Osteoblast (primary cell): ENCODE results near the gene SLC24A4. TPM values are rescaled to one million over a fixed set of nuclear protein-coding genes. Genes with fewer than 3 reads are reported as not detected.

Experiments used
- DNase-seq: peaks from one replicate; pipeline ENCODE4 v3.0.0; 2011; ENCODE audit warnings: low spot score, mixed read lengths; ENCODE audit not compliant: insufficient read length; ENCODE audit errors: missing footprints
- H2AFZ ChIP-seq: 2 replicates; pipeline ENCODE4 v1.6.0; 2011; ENCODE audit warnings: mild to moderate bottlenecking, low read length
- H3K27ac ChIP-seq: 2 replicates; pipeline ENCODE4 v1.5.1; 2011; ENCODE audit warnings: mild to moderate bottlenecking, low read depth, low read length, moderate library complexity
- H3K27me3 ChIP-seq: 2 replicates; pipeline ENCODE4 v1.6.0; 2012; ENCODE audit warnings: mild to moderate bottlenecking, control low read depth, inconsistent platforms, low read length, moderate library complexity; ENCODE audit not compliant: insufficient read depth
- H3K36me3 ChIP-seq: 2 replicates; pipeline ENCODE4 v1.5.1; 2011; ENCODE audit warnings: mild to moderate bottlenecking, low read length, control low read depth, moderate library complexity; ENCODE audit not compliant: insufficient read depth
- H3K4me1 ChIP-seq: 2 replicates; pipeline ENCODE4 v1.5.1; 2011; ENCODE audit warnings: mild to moderate bottlenecking, low read length, control low read depth, moderate library complexity; ENCODE audit not compliant: insufficient read depth
- H3K4me2 ChIP-seq: 2 replicates; pipeline ENCODE4 v1.6.0; 2011; ENCODE audit warnings: mild to moderate bottlenecking, low read length; ENCODE audit not compliant: insufficient read depth
- H3K4me3 ChIP-seq: fragments of 200-600 bp; sonication (generic); 3 replicates; pipeline ENCODE4 v1.5.1; 2012; ENCODE audit warnings: mild to moderate bottlenecking, low read length, inconsistent platforms; ENCODE audit not compliant: insufficient read depth
- H3K79me2 ChIP-seq: 2 replicates; pipeline ENCODE4 v1.6.0; 2012; ENCODE audit warnings: mild to moderate bottlenecking, low read length, control low read depth, inconsistent platforms; ENCODE audit not compliant: insufficient read depth
- H3K9me3 ChIP-seq: 2 replicates; pipeline ENCODE4 v1.5.1; 2011; ENCODE audit warnings: low read depth, low read length, control low read depth
- H4K20me1 ChIP-seq: 2 replicates; pipeline ENCODE4 v1.6.0; 2012; ENCODE audit warnings: mild to moderate bottlenecking, low read length, control low read depth; ENCODE audit not compliant: insufficient read depth
- CTCF ChIP-seq: IDR thresholded peaks from 2 replicates; pipeline ENCODE4 v1.5.1; 2011; ENCODE audit warnings: mild to moderate bottlenecking, low read depth, low read length, moderate library complexity; ENCODE audit errors: extremely low read depth
- total RNA-seq: library from RNA; depleted of rRNA; stranded (reverse); fragments of >200 nt; gene quantifications from 2 replicates; pipeline ENCODE4 v1.2.3, GENCODE V29; 2012

Gene SLC24A4
- total RNA-seq, 1 donor: under 0.01 TPM

- Histone ChIP-seq H3K27me3 (peaks cover 8% of the 10 kb centered on the region), H4K20me1 (no peaks in the 10 kb centered on the region), H3K9me3 (no peaks in the 10 kb centered on the region), H3K36me3 (no peaks in the 10 kb centered on the region), H3K4me2 (no peak overlapping the region), H3K79me2 (no peaks in the 10 kb centered on the region), H2AFZ (no peak overlapping the region), H3K4me3 (no peak overlapping the region), H3K27ac (no peak overlapping the region), H3K4me1 (no peaks in the 10 kb centered on the region)
- peak; percentile 45 for DNase-seq
- no peak for TF ChIP-seq CTCF
These were observed 45.9 kb upstream of the SLC24A4 start for GRCh38 chr14:92277031-92277430.

- Histone ChIP-seq H3K4me1 (no peaks in the 10 kb centered on the region), H3K27ac (no peak overlapping the region), H3K4me3 (no peak overlapping the region), H3K36me3 (no peaks in the 10 kb centered on the region), H4K20me1 (no peaks in the 10 kb centered on the region), H3K4me2 (no peak overlapping the region), H3K79me2 (no peaks in the 10 kb centered on the region), H3K9me3 (no peaks in the 10 kb centered on the region), H3K27me3 (peaks cover 3% of the 10 kb centered on the region), H2AFZ (no peak overlapping the region)
- TF ChIP-seq CTCF: no peak
- no peak for DNase-seq
These were observed 42.3 kb upstream of the SLC24A4 start for GRCh38 chr14:92280554-92281262.

GRCh38 chr14:92282669-92283068, 40.3 kb upstream of the SLC24A4 start:
- Histone ChIP-seq H3K4me1 (no peaks in the 10 kb centered on the region), H4K20me1 (no peaks in the 10 kb centered on the region), H3K9me3 (no peaks in the 10 kb centered on the region), H3K27ac (no peak overlapping the region), H3K4me3 (no peak overlapping the region), H3K27me3 (peaks cover 3% of the 10 kb centered on the region), H2AFZ (no peak overlapping the region), H3K79me2 (no peaks in the 10 kb centered on the region), H3K36me3 (no peaks in the 10 kb centered on the region), H3K4me2 (no peak overlapping the region)
- no peak for DNase-seq
- no peak for TF ChIP-seq CTCF

GRCh38 chr14:92285311-92285710, 37.7 kb upstream of the SLC24A4 start:
- H3K4me2 ChIP-seq: no peak overlapping the region
- H4K20me1 ChIP-seq: no peaks in the 10 kb centered on the region
- H3K36me3 ChIP-seq: no peaks in the 10 kb centered on the region
- no peak for TF ChIP-seq CTCF
- no peaks in the 10 kb centered on the region for H3K4me1 ChIP-seq
- H3K27ac ChIP-seq: no peak overlapping the region
- no peak for DNase-seq
- no peaks in the 10 kb centered on the region for H3K9me3 ChIP-seq
- H3K79me2 ChIP-seq: no peaks in the 10 kb centered on the region
- no peak overlapping the region for H3K4me3 ChIP-seq
- H2AFZ ChIP-seq: no peak overlapping the region
- peaks cover 11% of the 10 kb centered on the region for H3K27me3 ChIP-seq
